CD1c-positive myeloid dendritic cell (primary cell): Measurements from ENCODE around the gene DNAJC5G.
"Not testable (repeated sequence)": the region's sequence is repeated elsewhere in the genome, so short reads cannot be mapped to it uniquely, and the experiment has no call there.

Experiments used
- DNase-seq: peaks from one replicate; pipeline ENCODE4 v3.0.0-alpha.2; 2016; ENCODE audit errors: extremely low spot score

DNAJC5G gene

DNA sequence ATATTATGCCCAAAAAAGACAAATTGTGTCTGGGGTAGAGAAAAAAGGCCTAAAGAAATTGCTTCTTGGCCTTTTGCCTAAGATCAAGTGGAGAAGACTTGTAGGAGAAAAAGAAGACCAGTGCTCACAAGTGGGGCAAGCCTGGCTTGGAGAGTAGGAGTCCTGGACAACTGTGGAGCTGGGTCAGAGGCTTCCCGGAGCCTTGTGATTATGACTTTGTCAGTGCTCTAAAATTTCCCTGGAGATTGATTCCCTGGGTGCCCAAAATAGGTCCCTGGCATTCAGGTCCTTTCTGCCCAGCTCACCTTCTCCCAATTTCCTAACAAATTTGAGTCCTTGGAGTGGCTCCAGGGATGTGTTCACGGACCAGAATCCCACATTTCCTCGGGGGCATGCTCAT, 6.2 kb downstream of the DNAJC5G start:
- no peak for DNase-seq

DNA sequence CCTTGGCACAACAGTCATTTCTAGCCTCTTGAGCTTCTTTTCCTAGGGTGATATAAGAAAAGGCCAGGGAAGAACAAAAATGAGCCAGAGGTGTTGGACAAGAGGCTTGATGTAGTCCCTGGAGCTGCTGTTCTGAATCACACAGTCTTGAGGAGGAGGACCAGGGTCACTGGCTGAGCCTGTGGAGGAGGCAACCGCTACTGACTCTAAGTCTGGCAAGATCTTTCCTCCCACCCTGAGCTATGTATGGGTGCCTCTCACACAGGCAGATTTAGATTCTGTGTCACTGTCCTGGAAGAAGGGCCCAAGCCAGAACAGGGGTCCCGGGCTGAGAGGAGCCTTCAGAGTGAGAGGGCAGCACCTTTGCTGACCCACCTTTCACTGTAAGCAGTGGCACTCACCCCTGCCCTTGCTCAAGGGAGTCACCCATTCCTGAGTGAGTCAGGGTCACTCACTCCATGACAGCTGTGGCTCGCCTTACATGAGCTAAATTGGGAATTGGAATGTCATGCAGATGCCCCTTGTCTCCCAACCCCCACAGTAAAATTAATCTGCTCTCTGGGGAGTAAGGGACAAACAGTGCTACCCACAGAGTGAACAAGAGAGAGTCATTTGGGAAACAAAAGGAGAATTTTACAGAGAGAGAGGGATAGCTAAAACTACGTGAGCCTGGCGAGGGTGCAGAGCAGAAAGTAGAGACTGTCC, 6.8 kb downstream of the DNAJC5G start, which contains the start of gene TRIM54:
Gene TRIM54 (plus strand): TSS at position 575 of the 705 bp plus-strand sequence. CDS start 303 bp downstream, outside the sequence.
- no peak for DNase-seq

DNA sequence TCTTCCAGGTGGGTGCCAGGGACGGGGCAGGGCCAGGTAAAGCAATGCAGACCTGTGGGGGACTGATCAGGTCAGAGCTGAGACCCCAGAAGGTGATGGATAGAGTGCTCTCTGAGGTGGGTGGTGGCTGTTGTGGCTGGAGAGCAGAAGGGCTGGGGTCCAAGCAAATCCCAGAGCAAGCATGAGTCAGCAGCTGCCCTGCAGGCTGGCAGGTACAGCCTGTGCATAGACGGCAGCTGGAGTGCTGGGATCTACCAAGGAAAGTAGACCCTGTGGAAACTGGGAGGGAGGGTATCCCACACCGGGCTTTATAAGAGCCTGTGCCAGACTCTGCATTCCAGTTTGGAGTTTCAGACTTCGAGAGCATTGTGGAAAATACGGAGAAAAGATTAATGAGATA, 7.7 kb downstream of the DNAJC5G start:
- DNase-seq: no peak

DNA sequence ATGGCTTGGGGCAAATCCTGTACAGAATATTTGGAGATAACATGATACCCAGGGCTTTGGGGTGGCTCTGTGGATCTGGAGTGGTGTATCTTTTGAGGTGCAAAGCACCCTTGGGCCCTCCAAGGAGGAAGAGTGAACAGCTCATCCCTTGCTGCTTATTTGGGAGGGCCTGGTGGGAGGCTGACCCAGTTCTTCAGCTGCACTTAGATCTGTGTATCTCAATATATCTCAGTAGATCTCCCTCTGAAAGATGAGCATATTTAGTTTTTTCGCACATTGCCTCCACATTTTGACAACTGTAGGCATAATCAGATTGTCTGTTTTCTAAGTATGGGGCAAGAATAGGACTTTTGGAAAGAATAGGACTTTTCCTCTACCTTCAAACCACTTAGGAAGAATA, 9.8 kb downstream of the DNAJC5G start:
- DNase-seq: no peak

DNA sequence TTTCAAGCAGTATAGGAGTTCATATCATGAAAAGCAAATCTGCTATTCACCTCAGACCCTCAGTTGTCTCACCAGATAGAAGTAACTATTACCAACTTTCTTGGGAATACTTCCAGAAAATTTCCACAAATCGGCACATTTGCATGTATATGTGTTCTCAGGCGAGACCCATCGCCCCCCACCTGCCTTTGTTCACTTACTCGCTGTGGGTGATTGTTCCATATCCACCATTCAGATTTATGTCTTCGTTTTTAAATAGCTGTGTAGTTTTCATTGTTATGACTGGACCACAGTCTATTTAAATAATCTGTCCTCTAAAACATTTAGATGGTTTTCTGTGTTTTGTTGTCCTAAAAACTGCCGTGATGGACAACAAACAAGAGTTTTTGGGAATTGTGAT, 10.2 kb downstream of the DNAJC5G start:
- DNase-seq: no peak

DNA sequence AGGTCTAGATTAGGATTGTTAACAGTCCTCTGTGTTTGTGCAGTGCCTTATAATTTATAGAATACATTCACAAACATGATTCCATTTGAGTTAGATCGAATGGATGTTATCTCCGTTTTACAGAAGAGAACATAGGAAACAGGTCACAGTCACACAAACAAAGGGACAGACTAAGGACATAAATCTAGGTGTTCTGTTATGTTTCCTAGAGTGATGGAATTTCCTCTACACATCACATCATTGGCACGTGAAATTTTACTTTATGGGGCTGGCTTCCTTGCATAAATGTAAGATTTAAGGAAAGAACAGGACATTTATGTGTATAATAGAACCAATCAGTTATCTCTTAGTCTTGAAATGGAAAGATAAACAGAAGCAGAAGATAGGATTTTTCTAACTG, 13.4 kb downstream of the DNAJC5G start:
- DNase-seq: no peak

DNA sequence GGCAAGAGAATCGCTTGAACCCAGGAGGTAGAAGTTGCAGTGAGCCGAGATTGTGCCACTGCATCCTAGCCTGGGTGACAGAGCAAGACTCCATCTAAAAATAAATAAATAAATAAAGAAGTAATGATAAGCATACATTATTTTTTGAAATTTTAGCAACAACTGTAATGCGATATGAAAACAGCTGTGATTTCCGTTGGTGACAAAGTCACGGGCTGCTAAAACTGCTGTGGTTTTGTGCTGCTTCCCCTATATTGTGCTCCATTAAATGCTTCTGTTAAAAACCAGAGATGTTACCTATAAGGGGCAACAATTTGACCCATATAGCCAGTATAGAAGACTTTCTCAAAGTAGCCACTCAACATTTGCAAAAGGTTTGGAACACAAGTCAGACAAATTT, 15.3 kb downstream of the DNAJC5G start:
- DNase-seq: no peak

DNA sequence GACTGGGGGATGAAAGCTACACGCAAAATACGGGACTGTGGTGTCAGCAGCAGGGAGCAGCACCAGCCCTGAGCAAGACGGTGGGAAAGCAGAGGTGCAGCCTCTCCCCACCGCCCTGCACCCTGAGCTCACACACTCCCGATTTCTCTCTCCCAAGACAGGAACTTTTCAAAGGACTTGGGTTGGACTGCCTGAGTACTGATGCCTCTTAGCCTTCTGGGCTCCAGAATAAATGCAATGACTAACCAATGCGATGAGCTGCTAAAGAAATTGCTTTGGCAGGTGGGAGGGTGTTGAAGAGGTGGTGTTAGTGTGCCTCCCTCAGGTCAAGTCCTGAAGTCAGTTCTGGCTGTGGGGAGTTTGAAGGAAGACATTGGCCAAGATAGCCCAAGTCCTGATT, 16.6 kb downstream of the DNAJC5G start:
- no peak for DNase-seq

DNA sequence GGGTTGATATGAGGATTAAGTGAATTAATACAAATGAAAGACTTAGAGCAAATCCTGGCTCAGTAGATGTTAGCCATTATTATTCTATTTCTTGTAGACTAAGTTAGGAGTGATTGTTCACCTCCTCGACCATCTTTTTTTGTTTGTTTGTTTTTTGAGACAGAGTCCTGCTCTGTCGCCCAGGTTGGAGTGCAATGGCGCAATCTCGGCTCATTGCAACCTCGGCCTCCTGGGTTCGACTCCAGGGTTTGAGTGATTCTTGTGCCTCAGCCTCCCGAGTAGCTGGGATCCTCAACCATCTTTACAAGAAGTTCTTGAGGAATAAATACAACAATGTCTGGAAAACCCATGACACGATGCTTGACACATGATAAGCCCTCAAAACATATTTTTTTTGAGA, 19.7 kb downstream of the DNAJC5G start:
- no peak for DNase-seq

DNA sequence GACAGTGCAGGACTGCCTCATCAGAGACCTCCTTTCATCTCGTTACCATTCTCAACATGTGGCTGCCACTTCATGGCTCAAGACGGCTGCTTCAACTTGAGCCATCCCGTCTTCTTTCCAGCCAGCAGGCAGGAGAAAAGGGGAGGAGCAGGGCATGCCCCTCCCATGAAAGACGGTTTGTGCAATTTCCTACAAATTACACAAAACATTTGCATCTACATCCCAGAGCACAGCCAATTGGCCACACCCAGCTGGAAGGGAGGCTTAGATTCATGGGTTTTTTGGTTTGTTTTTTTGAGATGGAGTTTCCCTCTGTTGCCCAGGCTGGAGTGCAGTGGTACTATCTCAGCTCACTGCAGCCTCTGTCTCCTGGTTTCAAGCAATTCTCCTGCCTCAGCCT, 21.2 kb downstream of the DNAJC5G start:
- no peak for DNase-seq

DNA sequence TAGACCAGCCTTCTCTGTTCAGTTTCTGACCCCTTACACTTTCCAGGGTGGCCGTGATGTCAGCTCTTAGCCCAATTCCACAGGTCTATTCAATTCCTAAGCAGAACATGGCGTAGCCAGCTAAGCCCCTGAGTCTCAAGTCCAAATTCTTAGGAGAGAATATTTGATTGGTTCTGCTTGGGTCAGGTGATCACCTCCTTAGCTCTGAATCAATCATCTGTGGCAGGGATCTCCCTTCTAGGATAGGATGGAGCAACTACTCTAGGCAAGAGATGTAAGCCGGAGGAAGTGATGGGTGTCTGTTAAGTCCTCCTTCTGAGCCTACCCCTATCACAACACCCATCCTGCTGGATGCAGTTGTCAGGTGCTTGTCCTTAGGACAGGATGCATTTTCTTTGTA, 22.0 kb downstream of the DNAJC5G start:
- DNase-seq: no peak

DNA sequence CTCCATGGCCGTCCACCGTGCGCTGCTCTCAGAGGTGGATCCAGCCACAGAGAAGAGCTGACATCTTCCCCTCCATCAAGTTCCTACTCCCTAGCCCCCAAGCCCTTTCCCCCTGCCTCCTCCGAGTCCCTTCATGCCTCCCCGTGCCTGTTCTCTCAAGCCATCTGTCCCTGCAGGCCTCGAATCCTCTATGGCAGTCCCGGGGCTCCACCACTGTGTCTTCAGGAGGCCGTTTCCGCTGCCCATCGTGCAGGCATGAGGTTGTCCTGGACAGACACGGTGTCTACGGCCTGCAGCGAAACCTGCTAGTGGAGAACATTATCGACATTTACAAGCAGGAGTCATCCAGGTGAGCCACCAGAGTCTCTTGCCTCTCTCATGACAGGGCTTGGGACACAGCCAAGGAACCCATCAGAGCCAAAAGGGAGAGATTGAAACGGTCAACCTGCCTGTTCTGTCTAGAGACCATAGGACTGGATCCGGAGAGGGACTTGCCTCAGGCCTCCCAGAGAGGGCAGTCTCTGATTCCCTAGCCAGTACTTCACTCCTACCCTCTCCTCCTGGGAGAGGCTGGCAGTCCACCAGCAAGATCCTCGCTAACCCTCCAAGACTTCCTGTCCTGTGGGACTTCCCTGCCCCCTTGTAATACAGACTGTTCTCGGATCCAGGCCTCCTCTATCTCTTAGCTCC, 23.3 kb downstream of the DNAJC5G start:
- no peak for DNase-seq

DNA sequence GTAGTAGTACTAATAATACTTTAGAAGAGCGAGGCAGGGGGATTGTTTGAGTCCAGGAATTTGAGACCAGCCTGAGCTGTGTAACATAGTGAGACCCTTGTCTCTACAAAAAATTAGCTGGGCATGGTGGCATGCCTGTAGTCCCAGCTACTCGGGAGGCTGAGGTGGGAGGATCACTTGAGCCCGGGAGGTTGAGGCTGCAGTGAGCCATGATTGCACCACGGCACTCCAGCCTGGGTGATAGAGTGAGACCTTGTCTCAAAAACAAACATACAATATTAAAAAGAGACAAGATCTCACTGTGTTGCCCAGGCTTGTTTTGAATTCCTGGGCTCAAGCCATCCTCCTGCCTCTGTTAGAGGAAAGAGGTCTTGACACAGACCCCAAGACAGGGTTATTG, 25.4 kb downstream of the DNAJC5G start:
- not testable (repeated sequence) for DNase-seq

DNA sequence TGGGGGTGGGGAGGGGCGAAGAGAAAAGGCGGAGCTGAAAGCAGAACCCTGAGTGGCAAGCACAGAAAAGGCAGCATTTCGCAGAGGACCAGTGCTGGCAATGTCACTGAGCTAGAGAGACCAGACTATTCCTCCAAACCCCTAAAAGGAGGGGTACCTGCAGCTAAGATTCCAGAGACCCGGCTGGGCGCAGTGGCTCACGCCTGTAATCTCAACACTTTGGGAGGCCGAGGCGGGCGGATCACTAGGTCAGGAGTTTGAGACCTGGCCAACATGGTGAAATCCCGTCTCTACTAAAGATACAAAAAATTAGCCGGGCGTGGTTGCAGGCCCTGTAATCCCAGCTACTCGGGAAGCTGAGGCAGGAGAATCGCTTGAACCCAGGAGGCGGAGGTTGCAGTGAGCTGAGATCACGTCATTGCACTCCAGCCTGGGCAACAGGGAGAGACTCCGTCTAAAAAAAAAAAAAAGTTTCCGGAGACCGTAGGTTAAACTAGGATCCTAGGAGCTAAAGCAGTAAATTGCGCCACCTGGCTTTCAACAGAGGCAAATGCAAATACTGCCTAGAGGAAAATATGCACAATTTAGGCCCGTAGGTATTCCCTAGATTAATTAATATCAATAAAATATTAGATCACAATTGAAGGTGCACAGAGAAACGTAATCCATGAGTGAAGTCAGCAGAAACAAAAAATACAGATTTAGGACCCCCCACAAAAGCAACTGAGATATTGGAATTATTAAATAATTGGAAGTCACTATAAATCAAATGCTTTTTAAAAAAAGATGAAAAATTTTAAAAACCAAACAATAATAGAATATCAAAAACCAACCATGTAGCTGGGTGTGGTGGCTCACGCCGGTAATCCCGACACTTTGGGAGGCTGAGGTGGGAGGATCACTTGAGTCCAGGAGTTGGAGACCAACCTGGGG, 28.1 kb downstream of the DNAJC5G start:
- peak; percentile 82 for DNase-seq

DNA sequence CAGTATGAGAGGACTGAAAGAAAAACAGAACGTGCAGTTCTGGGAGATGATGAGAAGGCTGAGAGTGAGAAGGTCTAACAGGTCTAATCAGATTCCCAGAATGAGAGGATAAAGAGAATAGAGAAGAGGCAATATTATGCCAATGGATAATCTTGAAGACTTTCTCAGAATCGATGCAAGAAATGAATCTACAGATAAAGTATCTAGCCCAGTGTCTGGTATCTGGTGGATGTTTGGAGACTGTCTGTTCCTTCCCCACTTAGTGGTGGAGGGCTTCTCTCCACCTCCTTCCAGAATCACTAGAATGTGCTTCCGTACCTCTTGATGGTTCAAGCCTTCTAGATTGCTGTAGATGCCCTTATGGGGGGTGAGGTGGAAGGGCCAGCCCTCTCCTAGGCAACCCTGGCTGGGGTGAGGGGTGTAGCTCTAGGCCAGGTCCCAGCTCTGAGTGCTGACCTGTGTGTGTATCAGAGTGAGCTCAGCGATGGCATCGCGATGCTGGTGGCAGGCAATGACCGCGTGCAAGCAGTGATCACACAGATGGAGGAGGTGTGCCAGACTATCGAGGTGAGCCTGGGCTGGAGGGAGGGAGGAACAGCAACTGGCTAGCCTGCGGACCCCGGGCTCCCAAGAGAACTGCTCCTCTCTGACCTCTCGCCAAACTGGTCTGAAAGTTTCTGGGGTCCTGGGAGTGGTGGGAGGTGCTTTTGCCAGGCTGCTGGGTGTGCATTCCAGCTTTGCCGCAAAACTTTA, 29.4 kb downstream of the DNAJC5G start:
- DNase-seq: no peak

DNA sequence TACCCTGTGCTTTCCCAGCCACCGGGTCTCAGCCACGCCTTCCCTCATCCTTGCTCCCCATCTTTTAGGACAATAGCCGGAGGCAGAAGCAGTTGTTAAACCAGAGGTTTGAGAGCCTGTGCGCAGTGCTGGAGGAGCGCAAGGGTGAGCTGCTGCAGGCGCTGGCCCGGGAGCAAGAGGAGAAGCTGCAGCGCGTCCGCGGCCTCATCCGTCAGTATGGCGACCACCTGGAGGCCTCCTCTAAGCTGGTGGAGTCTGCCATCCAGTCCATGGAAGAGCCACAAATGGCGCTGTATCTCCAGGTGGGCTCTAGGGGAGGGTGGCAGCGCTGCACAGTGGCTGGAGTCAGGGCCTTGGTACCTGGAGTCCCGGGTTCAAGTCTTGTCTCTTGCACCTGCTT, 30.3 kb downstream of the DNAJC5G start:
- no peak for DNase-seq

DNA sequence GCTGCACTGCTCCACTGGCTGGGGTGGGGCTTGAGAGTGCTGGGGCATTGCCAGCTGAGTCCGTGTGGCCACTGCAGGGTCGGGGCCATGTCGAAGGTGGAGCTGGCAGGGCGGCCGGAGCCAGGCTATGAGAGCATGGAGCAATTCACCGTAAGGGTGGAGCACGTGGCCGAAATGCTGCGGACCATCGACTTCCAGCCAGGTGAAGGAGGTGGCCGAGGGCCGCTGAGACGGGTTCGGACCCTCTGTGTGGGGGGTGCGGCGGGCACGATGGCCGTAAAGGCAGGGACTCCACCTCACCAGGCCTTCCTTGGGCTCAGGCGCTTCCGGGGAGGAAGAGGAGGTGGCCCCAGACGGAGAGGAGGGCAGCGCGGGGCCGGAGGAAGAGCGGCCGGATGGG, 30.9 kb downstream of the DNAJC5G start:
- DNase-seq: no peak

DNA sequence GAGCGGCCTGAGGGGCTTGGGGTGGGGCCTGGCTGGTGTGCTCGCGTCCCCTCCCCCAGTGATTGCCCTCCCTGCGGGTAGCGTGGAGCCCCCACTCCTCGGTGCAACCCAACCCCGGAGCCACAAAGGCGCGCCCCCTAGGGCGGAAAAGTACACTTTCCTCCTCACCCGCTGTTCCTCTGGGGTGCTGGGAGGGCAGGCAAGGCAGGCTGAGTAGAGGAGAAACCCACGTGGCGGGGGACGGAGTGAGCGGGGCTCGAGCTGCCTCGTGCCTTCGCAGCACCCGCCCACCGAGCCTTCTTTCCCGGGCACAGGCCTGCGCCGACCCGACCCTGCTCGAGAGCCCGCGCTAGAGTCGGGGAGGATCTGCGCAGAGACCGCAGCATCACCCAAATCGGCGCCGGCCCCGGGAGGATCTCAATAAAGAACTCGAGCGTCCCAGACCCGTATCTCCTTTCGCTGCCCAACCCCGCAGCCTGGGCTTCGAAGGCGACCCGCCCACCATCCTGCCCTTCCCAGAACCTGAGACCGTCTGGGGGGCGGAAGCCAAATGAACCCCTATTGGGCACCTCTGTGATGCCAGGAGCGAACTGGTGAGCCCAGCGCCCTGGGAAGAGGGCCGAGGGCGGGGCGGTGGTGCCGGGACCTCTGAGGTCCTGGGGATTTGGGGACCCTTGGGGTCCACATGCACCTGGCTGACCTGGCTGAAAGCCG, 31.5 kb downstream of the DNAJC5G start:
- DNase-seq: peak; percentile 27

DNA sequence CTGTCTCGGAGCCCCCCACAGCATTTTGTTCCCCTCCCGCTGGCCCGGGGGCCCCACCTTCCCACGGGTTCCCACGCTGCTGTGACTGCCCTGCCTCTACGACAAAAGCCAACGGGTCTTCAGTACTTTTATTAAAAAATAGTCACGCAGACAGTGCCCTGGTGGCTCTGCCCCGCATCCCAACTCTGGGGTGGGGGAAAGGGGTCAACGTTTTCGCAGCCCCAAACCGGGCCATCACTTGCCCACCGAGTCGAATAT, 32.0 kb downstream of the DNAJC5G start:
- DNase-seq: no peak

DNA sequence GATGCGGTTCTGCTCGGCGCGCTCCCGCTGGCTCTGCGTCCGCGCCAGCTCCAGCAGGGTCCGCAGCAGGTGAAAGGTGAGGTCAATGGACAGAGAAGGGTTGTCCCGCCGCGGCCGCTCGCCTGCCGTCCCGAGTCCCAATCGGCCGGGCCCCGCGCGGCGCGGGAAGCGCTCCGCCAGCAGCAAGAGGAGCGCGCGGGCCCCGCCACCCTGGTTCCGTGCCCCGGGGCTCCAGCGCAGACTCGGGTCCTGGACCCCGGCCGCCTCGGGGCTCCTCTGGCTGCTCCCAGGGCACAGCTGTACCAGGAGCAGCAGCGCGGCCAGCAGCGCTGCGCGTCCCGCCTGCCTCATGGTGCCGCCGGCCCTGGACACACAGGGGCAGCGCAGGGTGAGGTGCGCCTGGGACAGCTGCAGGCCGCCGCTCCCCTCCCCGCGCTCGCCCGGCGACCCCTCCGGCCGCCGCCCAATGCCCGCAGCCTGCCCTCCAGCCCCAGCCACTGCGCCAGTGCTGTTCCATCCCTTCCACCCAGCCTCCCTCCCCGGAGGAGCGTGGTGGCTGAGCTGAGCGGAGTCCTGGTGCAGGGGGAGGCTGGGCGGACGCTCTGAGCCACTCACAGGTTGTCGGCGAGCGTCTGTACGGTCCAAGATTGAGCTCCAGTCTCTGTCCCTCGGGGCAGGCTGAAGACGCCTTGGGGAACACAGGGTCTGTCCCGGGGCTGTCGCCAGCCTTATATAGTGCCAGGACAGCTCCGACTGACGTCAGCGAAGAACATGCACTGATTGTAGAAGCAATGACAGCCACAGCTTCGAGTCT, 32.5 kb downstream of the DNAJC5G start:
- no peak for DNase-seq
